HG03520 (cell line): ENCODE data around the gene NDUFC1.

Experiments used
- ATAC-seq: cut with Tn5 transposase; IDR thresholded peaks from one replicate; pipeline ENCODE4 v1.9.1; 2021; ENCODE audit warnings: mild to moderate bottlenecking, moderate library complexity; ENCODE audit not compliant: unreplicated experiment

Gene NDUFC1

GRCh38 chr4:139253046-139253445, 49.2 kb downstream of the NDUFC1 start:
- no peak for ATAC-seq

GRCh38 chr4:139247700-139248238, 54.5 kb downstream of the NDUFC1 start:
- no peak for ATAC-seq

DNA sequence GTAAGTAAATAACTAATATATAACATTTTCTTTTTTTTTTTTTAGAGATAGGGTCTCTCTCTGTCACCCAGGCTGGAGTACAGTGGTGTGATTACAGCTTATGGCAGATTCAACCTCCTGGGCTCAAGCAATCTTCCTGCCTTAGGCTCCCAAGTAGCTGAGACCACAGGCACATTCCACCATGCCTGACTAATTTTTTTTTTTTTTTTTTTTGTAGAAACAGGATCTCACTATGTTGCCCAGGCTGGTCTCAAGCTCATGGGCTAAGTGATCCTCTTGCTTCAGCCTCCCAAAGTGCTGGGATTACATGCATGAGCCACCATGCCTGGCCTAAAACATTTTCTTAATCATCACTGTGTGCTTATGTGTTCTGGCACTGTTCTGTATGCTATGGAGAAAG, 55.0 kb downstream of the NDUFC1 start:
- no peak for ATAC-seq

- no peak for ATAC-seq
Measured at GRCh38 chr4:139246166-139246565, 56.1 kb downstream of the NDUFC1 start.

- no peak for ATAC-seq
Measured at GRCh38 chr4:139245590-139245989, 56.7 kb downstream of the NDUFC1 start.

DNA sequence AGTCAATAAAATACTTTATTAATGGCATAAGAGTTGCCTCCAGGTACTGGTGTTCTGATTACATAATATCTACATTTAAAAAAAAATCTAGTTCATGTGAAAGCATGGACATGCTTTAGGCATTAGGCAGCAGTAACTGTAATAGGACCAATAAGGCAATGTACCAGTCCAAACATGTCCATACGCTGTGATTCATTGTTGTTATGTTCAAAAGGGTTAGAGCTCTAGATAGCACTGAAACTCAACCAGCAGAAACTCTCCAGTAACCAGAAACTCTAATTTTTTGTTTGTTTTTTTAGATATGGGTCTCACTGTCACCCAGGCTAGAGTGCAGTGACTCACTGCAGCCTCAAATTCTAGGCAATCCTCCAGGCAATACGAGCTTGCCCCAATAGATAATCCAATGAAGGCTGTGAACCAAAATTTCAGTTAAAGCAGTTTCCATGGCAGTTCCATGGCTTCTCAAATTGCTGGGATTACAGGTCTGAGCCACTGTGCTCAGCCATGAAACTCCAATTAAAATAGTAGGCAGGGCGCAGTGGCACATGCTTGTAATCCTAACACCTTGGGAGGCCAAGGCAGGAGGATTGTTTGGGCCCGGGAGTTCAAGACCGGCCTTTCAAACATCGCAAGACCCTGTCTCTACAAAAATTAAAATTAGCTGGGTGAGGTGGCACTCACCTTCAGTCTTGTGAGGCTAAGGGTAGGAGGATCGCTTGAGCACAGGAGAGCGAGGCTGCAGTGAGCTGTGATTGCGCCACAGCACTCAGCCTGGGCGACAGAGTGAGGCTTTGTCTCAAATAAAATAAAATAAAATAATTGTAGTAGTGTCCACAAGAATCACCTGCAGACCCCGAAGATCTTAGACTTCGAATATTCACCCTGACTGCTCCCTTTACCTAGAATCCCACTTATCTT, 58.6 kb downstream of the NDUFC1 start:
- ATAC-seq, result no peak

DNA sequence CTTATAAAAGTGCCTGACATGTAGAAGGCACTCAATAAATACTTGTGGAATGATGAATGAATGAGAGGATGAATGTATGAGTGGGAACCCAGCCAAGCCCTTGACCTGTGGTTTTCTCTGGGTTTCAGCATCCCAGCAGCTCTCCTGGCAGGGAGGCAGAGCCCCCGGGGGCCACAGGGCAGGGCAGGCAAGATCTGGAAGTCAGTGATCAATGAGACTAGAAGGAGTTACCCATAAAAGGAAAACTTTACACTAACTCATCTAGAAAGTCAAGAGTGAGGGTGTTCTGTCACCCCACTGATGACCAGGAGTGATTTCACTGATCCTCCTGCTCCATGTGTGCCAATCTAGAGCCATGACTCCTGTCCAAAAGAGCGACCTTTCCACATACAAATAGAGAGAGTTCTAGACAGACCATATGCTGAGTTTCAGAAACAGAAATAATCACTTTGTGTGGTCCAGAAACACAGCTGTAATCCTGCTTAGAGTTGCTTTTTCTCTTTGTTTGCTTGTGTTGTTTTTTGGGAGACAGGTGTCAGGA, 59.7 kb downstream of the NDUFC1 start:
- no peak for ATAC-seq

- no peak for ATAC-seq
Measured at GRCh38 chr4:139241784-139242151, 60.5 kb downstream of the NDUFC1 start.

DNA sequence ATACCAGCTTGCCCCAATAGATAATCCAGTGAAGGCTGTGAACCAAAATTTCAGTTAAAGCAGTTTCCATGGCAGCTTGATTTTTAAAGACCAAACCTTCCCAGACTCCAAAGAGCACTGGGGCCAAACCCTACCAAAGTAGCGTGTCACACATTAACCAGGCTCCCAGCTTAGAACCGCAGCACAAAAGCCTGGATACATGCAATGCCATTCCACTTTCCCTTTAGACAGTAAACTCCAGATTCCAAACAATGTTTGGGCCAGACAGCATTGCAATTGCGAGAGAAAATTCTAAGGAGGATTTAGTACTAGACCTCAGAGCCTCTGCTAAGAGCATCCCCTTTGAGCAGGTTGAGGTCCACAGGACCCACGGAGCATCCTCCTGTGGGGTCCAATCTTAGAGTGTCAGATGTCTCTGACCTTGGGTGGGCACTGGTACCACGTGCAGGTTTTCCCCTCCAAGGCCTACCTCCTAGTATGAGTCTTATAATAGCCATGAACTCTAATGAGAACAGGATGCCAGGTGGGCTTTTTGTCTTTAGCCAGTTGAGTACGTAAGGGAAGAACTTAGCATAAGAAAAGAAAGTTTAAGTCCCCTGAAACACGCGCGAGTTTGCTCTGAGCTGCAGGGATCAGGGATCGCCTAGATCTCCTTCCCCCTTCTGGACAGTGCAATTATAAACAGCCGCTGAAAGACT, 61.0 kb downstream of the NDUFC1 start:
- no peak for ATAC-seq
